Hematopoietic multipotent progenitor cell treated with erythropoietin and hydrocortisone succinate and interleukin-3 and kit ligand, for 4 days (in vitro differentiated cells): ENCODE data around the gene MRPS6.

Experiments
- DNase-seq: peaks from one replicate; pipeline ENCODE4 v3.0.0-alpha.2; 2015

MRPS6 gene

DNA sequence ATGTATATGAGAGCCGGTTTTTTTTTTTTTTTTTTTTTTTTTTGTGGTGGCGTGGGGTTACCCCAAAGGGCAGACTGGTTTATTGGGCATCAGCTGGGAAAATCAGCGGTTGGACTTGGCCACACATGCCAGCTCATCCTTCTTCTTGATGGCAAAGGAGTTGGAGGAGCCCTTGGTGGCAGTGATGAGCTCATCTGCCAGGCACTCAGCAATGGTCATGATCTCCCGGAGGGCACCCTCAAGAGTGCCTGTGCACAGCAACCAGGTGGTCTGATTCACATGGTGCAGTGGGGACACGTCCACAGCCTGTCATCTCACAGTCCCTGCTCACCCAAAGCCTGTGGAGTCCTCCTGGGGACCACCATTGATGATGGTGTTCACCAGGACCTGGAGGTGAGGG, 62.0 kb downstream of the MRPS6 start:
- no peak for DNase-seq

DNA sequence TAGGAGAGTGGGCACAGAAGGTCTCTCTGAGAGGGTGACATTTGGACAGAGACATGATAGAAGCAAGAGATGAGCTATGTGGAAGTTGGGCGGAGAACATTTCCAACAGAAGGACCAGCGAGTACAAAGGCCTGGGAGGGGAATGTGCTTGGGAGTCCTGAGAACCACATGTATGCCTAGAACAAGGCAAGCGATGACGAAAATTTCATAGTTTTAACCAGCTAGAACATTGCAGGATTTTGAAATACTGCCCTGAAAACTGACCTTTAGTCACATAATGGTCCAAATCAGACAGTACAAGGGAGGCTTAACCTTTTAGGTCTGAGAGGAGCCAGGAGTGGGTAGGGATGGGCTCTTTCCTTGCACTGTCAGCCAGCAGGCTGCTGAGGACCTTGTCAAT, 68.0 kb downstream of the MRPS6 start:
- DNase-seq = no peak

DNA sequence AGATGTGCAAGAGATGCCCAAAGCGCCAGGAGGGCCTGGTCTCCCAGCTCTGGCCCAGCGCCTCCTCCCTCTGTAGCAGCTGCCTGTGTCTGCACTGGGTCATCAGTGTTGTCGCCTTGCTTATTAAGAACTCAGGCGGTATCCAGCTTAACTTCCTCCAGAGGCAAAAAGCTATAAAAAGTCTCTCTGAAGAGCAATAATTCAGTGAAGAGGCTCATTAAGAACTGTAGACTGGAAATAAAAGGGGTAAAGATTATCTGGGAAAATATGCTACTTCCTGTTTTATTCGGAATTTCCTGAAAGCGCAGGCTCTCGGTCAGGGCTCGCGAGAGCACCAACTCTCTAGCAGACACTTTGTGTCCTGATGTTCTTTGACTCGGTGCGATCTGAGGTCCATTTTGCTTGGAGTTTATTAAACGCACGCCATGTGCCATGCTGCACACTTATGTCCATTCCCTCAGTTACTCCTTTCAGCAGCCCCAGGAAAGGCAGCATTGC, 70.4 kb downstream of the MRPS6 start:
- no peak for DNase-seq

DNA sequence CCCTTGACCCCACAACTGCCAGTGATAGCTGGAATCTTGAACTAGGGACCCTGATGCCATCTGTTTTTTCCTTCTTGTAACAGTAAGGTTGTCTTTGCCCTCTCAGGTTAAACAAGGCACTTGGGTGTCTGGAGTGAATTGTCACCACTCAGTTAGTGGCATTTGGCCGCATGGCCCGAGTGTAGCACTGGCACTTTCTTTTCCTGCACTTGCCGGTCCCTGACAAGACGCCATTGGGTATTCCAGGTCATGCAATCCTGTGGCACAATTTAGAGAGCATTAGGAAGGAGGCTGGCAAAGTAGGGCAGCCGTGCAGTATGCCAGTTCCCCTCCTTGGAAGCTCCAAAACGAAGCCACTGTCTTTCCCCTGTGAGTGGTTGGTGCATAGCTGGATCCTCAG, 70.8 kb downstream of the MRPS6 start:
- DNase-seq = no peak

DNA sequence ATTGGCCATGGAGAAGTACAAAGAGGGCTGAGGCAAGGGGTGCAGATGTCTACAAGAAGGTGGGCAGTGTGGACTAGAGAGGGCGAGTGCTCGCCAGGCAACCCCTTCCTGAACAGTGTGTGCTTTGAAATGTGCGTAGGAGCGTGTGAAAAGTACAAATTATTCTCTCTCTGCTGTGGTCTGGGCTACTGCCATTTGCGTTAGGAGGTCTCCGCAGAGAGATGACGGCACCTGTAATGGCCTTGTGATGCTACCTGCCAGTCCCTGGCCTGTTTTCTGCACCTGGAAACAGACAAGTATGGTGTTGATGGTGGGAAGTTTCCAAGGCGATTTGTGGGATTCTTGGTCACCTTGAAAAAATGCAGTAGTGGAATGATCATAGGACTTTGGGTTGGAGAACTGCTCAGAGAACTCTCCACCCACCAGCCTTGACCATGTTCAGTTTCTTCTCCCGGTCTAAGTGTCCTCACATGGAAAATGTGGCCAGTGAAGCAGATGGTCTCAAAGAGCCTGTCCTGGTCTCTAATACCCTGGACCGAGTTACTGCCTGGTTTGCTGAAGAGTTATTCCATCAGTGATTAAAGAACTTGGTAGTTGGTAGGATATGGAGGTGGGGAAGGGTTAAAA, 74.5 kb downstream of the MRPS6 start:
- DNase-seq = no peak

DNA sequence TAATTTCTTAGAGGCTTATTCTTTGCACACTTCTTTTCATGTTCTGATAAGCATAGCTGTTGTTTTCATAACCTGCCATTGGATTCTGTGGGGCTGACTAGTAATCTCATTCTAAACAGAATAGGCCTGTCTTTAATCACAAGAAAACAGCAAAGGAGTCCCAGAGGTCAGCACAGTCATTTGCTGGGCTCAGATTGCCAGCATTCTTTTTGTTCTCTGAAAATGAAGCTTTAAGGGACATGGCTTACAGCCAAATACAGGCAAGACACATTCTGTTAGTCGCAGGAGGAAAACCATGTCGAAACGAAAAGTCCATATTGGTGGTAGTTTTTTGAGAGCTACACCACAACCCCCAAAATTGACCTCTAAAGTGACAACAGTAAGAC, 75.0 kb downstream of the MRPS6 start:
- DNase-seq = peak; percentile 8

DNA sequence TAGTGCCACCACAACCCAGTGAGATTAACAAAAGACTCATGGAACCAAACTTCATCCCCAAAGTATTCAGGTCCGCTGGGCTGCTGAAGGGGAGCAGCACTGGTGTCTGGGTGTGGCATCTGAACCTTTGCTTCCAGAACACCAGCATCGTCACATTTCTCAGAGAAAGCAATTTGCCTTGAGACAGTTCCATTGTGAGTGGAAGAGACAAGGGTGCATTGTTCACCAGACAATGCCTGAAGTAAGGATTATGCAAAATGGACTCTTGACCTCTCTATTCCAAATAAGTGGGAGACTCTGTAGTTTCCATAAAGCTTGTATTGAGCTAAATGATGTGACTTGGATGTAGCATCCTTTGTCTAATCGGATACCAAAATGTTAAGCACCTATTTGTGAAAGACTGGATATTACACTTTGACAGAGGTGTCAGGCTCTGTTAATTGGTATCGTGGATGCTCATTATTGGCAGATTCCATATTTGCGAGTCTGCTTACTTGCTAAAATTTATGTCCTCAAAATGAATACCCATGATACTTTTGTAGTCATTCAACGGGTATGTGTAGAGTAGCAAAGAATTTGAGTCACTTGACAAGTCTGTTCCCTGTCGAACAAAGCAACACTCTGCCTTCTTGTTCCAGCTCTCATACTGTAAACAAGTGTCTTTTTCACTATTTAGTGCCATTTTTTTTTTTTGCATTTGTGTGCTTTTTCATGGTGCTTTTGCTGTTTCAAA, 75.6 kb downstream of the MRPS6 start:
- DNase-seq = no peak

DNA sequence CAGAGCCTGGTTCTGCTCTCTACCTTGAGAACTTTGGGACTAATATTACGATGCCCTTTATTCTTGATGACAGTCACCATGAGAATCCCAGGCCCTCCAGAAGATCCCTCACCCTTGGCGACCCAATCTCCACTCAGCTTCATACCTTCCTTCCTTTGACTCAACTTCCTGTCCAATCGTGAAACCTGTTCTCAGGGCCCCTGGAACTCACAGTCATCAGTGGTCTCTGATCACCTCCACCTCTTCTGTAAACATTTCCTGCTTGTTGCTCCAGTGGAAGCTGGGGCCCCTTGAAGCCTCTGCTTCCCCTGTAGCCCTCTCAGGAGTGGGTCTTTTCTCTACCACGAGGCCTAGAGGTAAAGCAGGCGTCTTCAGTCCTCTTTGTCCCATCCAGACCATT, 79.1 kb downstream of the MRPS6 start:
- no peak for DNase-seq

DNA sequence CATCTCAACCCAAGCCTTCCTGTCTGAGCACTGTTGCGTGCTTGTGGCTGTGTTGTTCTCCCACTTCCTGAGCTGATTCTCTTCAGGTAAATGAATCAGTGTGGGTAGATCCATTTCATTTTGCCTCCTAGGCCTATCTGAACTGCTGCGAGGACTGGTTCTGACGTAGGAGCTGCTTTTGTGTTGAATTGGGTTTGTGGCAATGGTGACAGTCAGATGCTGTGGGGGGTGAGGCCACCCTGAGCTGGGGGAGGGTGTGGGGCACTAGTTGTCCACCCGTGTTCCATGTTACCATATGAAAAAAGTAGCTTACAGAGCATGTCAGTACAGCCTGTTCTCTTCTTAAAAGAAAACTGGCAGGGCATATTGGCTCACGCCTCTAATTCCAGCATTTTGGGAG, 81.5 kb downstream of the MRPS6 start:
- DNase-seq = no peak

DNA sequence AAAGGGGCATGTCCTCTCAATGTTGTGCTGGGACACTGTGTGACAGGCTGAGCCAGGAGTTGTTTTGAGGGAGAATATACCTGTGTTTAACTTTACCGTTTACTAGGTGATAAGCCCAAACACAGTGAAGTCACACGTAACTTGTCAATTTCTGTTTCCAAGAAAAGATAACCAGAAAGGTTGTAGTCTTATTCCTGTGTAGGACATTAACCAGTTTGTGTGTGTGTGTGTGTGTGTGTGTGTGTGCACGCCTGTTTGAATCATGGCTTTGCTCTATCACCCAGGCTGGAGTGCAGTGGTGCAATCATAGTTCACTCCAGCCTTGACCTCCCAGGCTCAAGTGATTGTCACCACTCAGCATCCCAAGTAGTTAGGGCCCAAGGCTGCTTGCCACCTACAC, 83.6 kb downstream of the MRPS6 start:
- no peak for DNase-seq

DNA sequence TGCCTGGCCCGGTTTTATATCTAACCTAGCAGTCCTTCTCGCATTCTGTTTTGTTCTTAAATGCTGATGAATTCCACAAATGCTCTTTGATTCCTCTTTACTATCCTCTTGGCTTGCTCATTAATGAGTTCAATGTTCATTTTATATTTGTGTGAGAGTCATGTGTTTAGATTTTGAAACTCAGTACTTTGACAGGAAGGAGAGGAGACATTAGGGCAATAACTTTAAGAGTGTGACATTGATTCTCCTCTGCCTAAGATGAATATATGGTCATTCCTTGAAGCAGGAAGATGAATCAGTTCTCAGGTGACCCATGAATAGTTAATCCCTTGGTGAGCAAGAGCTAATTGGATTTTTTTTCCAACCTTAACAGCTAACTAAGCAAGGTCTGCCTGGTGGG, 84.1 kb downstream of the MRPS6 start:
- no peak for DNase-seq

DNA sequence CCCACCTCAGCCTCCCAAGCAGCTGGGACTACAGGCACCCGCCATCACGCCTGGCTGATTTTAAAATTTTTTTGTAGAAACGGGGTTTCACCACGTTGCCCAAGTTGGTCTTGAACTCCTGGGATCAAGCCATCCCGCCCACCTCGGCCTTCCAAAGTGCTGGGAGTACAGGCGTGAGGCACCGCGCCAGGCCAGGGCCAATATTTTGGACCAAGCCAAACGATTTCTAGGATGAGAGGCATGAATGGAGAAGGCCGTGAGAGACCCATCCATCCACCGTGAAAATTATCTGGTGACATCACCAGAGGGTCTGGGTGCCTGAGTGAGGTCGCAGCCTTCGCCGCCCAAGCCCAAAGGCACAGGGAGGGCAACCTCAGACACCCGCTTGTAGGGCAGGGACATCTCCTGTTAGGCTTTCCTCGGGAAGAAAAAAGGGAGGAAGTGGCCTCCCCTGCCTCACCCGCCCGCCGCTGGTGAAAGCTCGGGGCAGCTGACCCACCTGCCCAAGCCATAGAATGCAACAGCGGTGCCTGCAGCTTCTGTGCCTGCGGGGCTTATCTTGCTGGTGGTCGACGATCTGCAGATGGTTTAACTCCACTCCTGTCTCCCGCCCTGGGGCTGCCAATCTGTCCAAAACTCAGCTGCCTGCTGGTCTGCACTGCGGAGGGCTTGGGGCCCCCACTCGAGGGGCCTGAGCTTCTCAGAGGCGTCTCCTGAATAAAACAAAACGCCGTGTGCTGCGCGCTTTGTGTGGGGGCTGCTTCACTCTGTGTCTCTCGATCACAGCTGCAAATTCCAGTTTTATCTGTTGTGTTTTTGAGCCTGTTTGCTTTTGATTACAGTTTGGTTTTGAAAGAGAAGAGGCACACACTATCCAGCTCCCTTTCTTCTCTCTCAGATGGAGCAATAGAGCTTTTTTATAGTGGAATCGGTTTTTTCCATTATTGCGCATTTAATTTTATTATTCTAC, 85.8 kb downstream of the MRPS6 start:
- no peak for DNase-seq

DNA sequence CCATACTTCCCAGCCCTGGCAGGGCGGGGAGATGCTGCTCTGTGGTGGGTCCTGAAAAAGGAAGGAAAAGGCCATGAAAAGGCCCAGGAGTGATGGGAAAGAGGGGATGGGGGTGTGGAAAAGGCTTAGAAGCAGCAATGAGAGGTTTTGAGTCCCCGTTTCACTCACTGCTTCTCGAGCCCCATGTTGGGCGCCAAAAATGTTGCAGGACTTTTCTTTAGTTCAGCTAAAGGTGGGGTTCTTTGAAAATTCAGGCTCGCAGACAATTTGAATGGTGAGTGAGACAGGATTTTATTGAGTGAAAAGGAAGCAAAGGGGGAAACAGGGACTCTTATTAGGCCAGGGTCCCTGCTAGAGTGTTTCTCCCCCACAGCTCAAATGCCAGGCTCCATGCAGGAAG, 93.1 kb downstream of the MRPS6 start:
- peak; percentile 20 for DNase-seq

DNA sequence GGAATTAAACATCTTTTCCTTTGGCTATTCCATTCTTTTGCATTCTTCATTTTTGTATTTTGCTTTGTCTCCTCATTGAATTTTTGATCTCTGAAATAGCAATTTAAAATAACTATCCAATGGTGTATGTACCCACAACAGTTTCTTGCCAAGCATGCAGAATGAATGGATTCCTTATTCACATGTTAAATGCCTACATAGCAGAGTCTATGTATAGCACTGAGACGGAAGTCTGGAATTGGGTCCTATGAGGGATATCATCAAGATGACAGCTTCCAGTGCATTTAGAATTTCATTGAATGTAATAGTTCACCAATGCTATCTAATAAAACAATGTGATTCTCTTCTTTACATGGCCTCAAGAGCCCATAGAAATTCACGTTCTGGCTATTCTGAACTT, 97.5 kb downstream of the MRPS6 start:
- no peak for DNase-seq

DNA sequence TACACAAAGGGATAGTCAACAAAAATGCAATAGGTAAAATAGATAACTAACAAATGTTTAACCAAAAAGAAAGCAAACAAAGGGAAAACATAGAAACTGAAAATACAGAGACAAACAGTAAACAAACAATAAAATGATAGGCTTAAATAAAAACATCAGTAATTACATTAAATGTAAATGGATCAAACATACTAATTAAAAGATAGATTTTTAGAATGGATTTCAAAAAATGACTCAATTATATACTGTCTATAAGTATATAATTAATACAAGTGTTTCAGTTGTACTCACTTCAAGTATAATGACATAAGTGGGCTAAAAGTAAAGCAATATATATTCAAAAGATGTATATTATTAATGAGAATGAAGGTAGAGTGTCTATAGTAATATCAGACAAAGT, 101.1 kb downstream of the MRPS6 start:
- DNase-seq = no peak

DNA sequence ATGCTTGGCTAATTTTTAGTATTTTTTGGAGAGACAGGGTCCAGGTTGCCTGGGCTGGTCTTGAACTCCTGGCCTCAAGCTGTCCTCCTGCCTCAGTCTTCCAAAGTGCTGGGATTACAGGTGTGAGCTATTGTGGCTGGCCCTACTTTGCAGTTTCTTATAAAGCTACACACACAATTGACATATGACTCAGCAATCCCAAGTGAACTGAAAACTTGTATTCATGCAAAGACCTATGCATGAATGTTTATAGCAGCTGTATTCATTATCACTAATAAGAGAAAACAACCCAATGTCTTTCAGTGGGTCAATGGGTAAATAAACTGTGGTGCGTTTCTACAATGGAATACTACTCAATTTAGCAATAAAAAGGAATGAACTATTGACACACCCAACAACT, 103.1 kb downstream of the MRPS6 start:
- DNase-seq = no peak

DNA sequence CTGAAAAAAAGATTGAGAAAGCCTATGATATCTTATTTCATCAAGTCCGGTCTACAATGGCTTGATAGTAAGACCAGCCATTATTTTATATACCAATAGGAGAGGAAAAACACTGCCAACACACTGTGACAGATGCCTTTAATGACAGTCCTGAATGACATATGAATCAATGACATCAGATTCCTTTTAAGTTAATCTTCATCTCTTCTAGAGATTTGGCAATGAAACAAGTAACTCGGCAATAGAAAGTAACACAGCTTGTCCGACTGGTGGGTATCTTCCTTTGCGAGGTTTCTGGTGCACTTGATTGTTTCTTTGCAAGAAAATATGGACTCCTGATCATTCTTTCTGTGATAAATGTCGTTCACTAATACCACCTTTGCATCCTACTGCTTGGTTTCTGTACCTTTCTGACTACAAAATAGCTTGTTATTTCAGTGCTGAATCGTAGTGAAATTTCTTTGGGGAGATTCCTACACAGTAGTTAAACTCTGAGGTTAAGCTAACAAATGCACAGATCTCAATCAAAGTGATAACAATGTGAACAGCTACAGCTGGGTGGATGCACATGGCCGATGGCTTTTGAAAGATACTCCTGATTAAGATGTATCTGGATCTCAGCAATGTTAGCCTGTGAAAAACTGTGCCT, 104.7 kb downstream of the MRPS6 start:
- no peak for DNase-seq

DNA sequence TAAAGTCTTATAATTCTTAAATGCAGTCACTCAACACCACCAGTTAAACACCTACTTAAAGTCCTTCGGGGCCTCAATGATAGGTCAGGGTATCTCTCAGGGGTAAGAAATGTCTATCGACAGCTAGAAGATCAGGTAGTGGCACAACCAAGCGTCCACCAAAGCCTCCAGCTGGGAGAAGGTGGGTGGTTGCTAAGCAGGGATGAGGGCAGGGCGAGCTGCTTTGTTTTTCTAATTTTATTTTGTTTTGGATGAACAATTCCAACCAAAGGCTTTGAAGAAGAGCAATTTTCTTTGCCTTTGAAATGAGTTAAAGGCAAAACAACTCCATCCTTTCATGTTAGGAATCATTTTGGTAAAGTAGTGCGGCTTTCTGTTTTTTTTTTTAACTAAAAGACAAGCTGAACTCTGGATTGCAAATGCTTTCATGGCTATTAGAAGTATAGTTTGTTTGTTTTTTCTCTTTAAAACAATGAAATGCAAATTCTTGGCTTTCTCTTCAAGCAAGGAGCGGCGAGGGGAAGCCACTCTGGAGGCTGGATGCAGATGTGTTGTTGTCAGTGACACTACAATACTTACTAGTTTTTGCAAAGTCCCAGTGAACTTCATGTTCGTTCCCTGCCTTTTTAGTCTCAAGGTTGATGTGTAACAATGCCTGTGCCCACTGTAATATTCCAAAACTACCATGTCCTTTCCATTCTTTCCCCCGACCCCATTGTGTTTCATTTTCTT, 106.0 kb downstream of the MRPS6 start:
- no peak for DNase-seq

DNA sequence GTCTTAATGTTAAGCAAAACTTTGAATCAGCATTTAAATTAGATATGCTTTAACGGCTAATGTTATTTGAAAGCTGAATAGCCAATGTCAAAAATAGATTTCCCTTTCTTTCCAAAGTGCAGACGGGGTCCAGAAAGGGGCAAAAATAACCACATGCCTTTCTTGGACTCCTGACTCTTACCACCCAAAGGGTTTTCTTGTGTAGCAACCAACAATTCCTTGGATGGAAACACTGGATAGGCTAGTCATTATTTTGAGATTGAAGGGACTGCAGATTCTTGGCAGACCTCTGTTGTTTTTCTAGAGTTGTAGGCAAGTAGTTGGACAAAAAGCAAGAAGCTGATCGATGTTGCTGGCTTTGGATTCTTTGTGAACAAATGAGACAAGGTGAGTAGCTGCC, 107.0 kb downstream of the MRPS6 start:
- no peak for DNase-seq

DNA sequence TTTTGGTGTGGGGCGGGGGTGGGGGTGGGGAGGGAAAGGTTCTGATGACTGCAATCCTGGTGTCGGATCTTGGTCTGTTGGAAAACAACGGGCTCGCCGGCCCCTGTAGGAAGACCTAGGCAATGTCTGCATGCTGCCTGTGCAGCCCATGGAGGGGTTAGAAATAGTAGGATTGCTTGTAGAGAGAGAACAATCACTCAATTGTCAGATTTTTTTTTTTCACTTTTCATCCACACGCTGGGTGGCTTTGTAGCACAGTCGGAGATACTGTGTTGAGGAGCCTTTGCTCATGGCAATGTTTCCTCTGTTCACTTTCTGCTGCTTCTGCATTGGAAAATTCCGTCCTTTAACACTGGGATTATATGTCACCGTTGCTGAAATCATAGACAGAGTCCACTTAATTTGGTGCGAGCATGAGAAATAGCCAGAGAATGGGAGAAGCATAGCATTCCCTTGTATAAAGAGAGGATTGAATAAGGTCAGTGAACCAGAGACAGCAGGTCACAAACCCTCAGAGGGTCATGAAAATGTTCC, 107.5 kb downstream of the MRPS6 start:
- no peak for DNase-seq

DNA sequence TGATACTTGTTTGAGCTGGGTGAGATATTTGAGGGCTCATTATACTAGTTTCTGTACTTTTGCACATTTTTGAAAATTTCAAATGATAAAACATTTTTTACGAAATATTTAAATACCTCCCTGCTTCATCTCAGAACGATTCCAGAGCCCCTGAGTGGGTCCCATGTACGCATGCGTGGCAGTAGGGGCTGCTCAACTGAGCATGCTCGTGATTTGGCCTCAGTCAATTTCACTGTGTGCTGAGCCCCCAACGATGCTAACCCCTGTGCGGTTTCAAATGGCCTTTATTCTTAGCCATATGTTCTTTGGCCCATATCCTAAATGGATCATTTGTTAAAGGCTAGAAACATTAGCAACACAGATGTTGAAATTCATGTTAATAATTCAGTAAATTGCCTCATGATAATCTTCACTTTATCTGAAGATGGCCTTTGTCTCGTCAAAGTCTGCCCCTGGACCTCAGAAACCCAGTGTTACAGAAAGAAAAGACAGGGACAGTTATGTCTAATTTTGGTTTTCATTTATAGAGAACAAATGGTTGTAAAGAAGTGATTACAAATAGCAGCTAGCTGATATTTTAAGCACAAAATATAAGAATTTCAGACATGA, 108.2 kb downstream of the MRPS6 start:
- DNase-seq = no peak

DNA sequence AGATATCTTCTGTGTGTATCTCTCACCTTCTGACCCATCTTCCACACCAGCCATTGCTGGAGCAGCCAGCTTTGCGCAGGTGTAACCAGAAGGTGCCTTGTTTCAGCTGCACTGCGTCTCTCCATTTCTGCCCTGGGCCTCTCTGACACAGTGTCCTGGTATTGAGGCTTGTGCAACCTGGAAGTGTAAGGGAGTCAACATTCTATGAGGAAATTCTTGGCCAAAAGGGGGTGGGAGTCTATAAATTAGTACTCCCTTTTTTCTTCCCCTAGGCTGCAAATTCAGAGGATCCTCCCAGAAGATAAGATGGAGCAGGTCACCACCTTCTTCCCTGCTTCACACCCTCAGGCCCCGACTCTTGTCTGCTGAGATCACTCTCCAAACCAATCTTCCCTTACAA, 109.1 kb downstream of the MRPS6 start:
- no peak for DNase-seq
